ENCODE measurements around the gene CCDC116.
"Not testable (repeated sequence)": the region's sequence is repeated elsewhere in the genome, so short reads cannot be mapped to it uniquely, and the experiment has no call there.

The CCDC116 gene

GRCh38 chr22:21672107-21672629, 39.6 kb downstream of the CCDC116 start:
- Histone ChIP-seq H3K9ac (ENCODE audit: low read length) (no peak overlapping the region), H3K4me1 (ENCODE audit: control insufficient read depth, insufficient read depth, low read length) (no peaks in the 10 kb centered on the region), H3K36me3 (ENCODE audit: control insufficient read depth, insufficient read depth, low read length) (peaks cover 5% of the 10 kb centered on the region), H3K27me3 (ENCODE audit: control insufficient read depth, insufficient read depth, low read length) (no peaks in the 10 kb centered on the region), H3K4me3 (ENCODE audit: low read length) (no peak overlapping the region), H3K9me3 (ENCODE audit: control insufficient read depth, low read length) (no peaks in the 10 kb centered on the region)

- no peaks in the 10 kb centered on the region for H3K4me1 ChIP-seq (ENCODE audit: control insufficient read depth, insufficient read depth, low read length)
- no peak overlapping the region for H3K4me3 ChIP-seq (ENCODE audit: low read length)
- H3K36me3 ChIP-seq (ENCODE audit: control insufficient read depth, insufficient read depth, low read length): peaks cover 5% of the 10 kb centered on the region
- no peaks in the 10 kb centered on the region for H3K9me3 ChIP-seq (ENCODE audit: control insufficient read depth, low read length)
- no peak overlapping the region for H3K9ac ChIP-seq (ENCODE audit: low read length)
- H3K27me3 ChIP-seq (ENCODE audit: control insufficient read depth, insufficient read depth, low read length): no peaks in the 10 kb centered on the region
Observed at GRCh38 chr22:21673534-21674321, 41.2 kb downstream of the CCDC116 start.

GRCh38 chr22:21674638-21675245, 42.2 kb downstream of the CCDC116 start:
- H3K4me3 ChIP-seq (ENCODE audit: low read length): no peak overlapping the region
- no peaks in the 10 kb centered on the region for H3K27me3 ChIP-seq (ENCODE audit: control insufficient read depth, insufficient read depth, low read length)
- H3K9me3 ChIP-seq (ENCODE audit: control insufficient read depth, low read length): no peaks in the 10 kb centered on the region

GRCh38 chr22:21677606-21678443, 45.3 kb downstream of the CCDC116 start:
- H3K9me3 ChIP-seq (ENCODE audit: control insufficient read depth, low read length): no peaks in the 10 kb centered on the region
- H3K4me1 ChIP-seq (ENCODE audit: control insufficient read depth, insufficient read depth, low read length): no peaks in the 10 kb centered on the region
- no peak overlapping the region for H3K9ac ChIP-seq (ENCODE audit: low read length)
- no peak overlapping the region for H3K4me3 ChIP-seq (ENCODE audit: low read length)
- peaks cover 14% of the 10 kb centered on the region for H3K36me3 ChIP-seq (ENCODE audit: control insufficient read depth, insufficient read depth, low read length)
- no peaks in the 10 kb centered on the region for H3K27me3 ChIP-seq (ENCODE audit: control insufficient read depth, insufficient read depth, low read length)

More at GRCh38 chr22:21674638-21675245, 42.2 kb downstream of the CCDC116 start:
- no peak overlapping the region for H3K9ac ChIP-seq (ENCODE audit: low read length)
- no peaks in the 10 kb centered on the region for H3K4me1 ChIP-seq (ENCODE audit: control insufficient read depth, insufficient read depth, low read length)
- peaks cover 5% of the 10 kb centered on the region for H3K36me3 ChIP-seq (ENCODE audit: control insufficient read depth, insufficient read depth, low read length)

GRCh38 chr22:21678842-21679241, 46.3 kb downstream of the CCDC116 start:
- H3K36me3 ChIP-seq (ENCODE audit: control insufficient read depth, insufficient read depth, low read length): peaks cover 15% of the 10 kb centered on the region
- H3K9me3 ChIP-seq (ENCODE audit: control insufficient read depth, low read length); H3K4me3 ChIP-seq (ENCODE audit: low read length): not testable (repeated sequence)

GRCh38 chr22:21679383-21679782, 46.8 kb downstream of the CCDC116 start:
- Histone ChIP-seq H3K9ac (ENCODE audit: low read length) (no peak overlapping the region), H3K36me3 (ENCODE audit: control insufficient read depth, insufficient read depth, low read length) (peaks cover 15% of the 10 kb centered on the region), H3K9me3 (ENCODE audit: control insufficient read depth, low read length) (no peaks in the 10 kb centered on the region), H3K4me3 (ENCODE audit: low read length) (no peak overlapping the region), H3K4me1 (ENCODE audit: control insufficient read depth, insufficient read depth, low read length) (no peaks in the 10 kb centered on the region), H3K27me3 (ENCODE audit: control insufficient read depth, insufficient read depth, low read length) (no peaks in the 10 kb centered on the region)

More at GRCh38 chr22:21678842-21679241, 46.3 kb downstream of the CCDC116 start:
- not testable (repeated sequence) for H3K27me3 ChIP-seq (ENCODE audit: control insufficient read depth, insufficient read depth, low read length); H3K4me1 ChIP-seq (ENCODE audit: control insufficient read depth, insufficient read depth, low read length); H3K9ac ChIP-seq (ENCODE audit: low read length)

GRCh38 chr22:21680830-21681565, 48.4 kb downstream of the CCDC116 start:
- no peak overlapping the region for H3K4me3 ChIP-seq (ENCODE audit: low read length)
- no peaks in the 10 kb centered on the region for H3K4me1 ChIP-seq (ENCODE audit: control insufficient read depth, insufficient read depth, low read length)
- H3K9me3 ChIP-seq (ENCODE audit: control insufficient read depth, low read length): no peaks in the 10 kb centered on the region
- no peaks in the 10 kb centered on the region for H3K27me3 ChIP-seq (ENCODE audit: control insufficient read depth, insufficient read depth, low read length)
- peaks cover 15% of the 10 kb centered on the region for H3K36me3 ChIP-seq (ENCODE audit: control insufficient read depth, insufficient read depth, low read length)
- no peak overlapping the region for H3K9ac ChIP-seq (ENCODE audit: low read length)

GRCh38 chr22:21681566-21682370, 49.2 kb downstream of the CCDC116 start:
- no peaks in the 10 kb centered on the region for H3K4me1 ChIP-seq (ENCODE audit: control insufficient read depth, insufficient read depth, low read length)
- peaks cover 15% of the 10 kb centered on the region for H3K36me3 ChIP-seq (ENCODE audit: control insufficient read depth, insufficient read depth, low read length)
- H3K9me3 ChIP-seq (ENCODE audit: control insufficient read depth, low read length): no peaks in the 10 kb centered on the region
- no peak overlapping the region for H3K9ac ChIP-seq (ENCODE audit: low read length)
- no peak overlapping the region for H3K4me3 ChIP-seq (ENCODE audit: low read length)
- H3K27me3 ChIP-seq (ENCODE audit: control insufficient read depth, insufficient read depth, low read length): no peaks in the 10 kb centered on the region

- no peak overlapping the region for H3K4me3 ChIP-seq (ENCODE audit: low read length)
- no peak overlapping the region for H3K9ac ChIP-seq (ENCODE audit: low read length)
- H3K9me3 ChIP-seq (ENCODE audit: control insufficient read depth, low read length): no peaks in the 10 kb centered on the region
- peaks cover 15% of the 10 kb centered on the region for H3K36me3 ChIP-seq (ENCODE audit: control insufficient read depth, insufficient read depth, low read length)
- H3K4me1 ChIP-seq (ENCODE audit: control insufficient read depth, insufficient read depth, low read length): no peaks in the 10 kb centered on the region
- H3K27me3 ChIP-seq (ENCODE audit: control insufficient read depth, insufficient read depth, low read length): no peaks in the 10 kb centered on the region
Observed at GRCh38 chr22:21682385-21683175, 50.0 kb downstream of the CCDC116 start.

- peaks cover 15% of the 10 kb centered on the region for H3K36me3 ChIP-seq (ENCODE audit: control insufficient read depth, insufficient read depth, low read length)
- no peaks in the 10 kb centered on the region for H3K4me1 ChIP-seq (ENCODE audit: control insufficient read depth, insufficient read depth, low read length)
- no peaks in the 10 kb centered on the region for H3K9me3 ChIP-seq (ENCODE audit: control insufficient read depth, low read length)
- H3K4me3 ChIP-seq (ENCODE audit: low read length): no peak overlapping the region
- H3K9ac ChIP-seq (ENCODE audit: low read length): no peak overlapping the region
- H3K27me3 ChIP-seq (ENCODE audit: control insufficient read depth, insufficient read depth, low read length): no peaks in the 10 kb centered on the region
Observed at GRCh38 chr22:21683401-21683811, 50.8 kb downstream of the CCDC116 start.

Measured in mucosa of stomach (tissue), 1 donor.